RWPE2 (cell line): ENCODE data around the gene LEMD1.

Experiments
- ATAC-seq: fragments of 200-7000 bp; cut with Tn5 transposase; 3 replicates; pipeline ENCODE4 v1.9.1; 2021; ENCODE audit warnings: low read depth
- DNase-seq: peaks from one replicate; pipeline ENCODE4 v3.0.0-alpha.2; 2020; ENCODE audit warnings: low spot score
- H3K27ac ChIP-seq: fragments of 450-650 bp; 2 replicates; pipeline ENCODE4 v1.5.1; 2017; ENCODE audit warnings: mild to moderate bottlenecking; ENCODE audit not compliant: poor library complexity, severe bottlenecking
- H3K27me3 ChIP-seq: fragments of 250-450 bp; sonication (Bioruptor Pico); 2 replicates; pipeline ENCODE4 v1.5.1; 2021; ENCODE audit warnings: mild to moderate bottlenecking, moderate library complexity; ENCODE audit not compliant: insufficient read depth, poor library complexity, severe bottlenecking
- H3K36me3 ChIP-seq: fragments of 250-450 bp; sonication (Bioruptor Pico); 2 replicates; pipeline ENCODE4 v1.5.1; 2020; ENCODE audit warnings: low read depth, mild to moderate bottlenecking, moderate library complexity
- H3K4me1 ChIP-seq: fragments of 250-450 bp; sonication (Bioruptor Pico); 2 replicates; pipeline ENCODE4 v1.5.1; 2021; ENCODE audit warnings: mild to moderate bottlenecking, moderate library complexity; ENCODE audit not compliant: insufficient read depth, poor library complexity, severe bottlenecking
- H3K4me3 ChIP-seq: fragments of 250-450 bp; sonication (Bioruptor Pico); 2 replicates; pipeline ENCODE4 v1.5.1; 2021; ENCODE audit warnings: mild to moderate bottlenecking, moderate library complexity; ENCODE audit not compliant: severe bottlenecking
- H3K9me3 ChIP-seq: fragments of 250-450 bp; sonication (Bioruptor Pico); 2 replicates; pipeline ENCODE4 v1.5.1; 2021; ENCODE audit warnings: mild to moderate bottlenecking, moderate library complexity; ENCODE audit not compliant: severe bottlenecking
- TF ChIP-seq, protein P1 (sequence below): fragments of 450-650 bp; IDR thresholded peaks from one replicate; pipeline ENCODE4 v1.5.1; 2017; ENCODE audit warnings: mild to moderate bottlenecking, moderate library complexity; ENCODE audit not compliant: poor library complexity, severe bottlenecking

The LEMD1 gene

DNA sequence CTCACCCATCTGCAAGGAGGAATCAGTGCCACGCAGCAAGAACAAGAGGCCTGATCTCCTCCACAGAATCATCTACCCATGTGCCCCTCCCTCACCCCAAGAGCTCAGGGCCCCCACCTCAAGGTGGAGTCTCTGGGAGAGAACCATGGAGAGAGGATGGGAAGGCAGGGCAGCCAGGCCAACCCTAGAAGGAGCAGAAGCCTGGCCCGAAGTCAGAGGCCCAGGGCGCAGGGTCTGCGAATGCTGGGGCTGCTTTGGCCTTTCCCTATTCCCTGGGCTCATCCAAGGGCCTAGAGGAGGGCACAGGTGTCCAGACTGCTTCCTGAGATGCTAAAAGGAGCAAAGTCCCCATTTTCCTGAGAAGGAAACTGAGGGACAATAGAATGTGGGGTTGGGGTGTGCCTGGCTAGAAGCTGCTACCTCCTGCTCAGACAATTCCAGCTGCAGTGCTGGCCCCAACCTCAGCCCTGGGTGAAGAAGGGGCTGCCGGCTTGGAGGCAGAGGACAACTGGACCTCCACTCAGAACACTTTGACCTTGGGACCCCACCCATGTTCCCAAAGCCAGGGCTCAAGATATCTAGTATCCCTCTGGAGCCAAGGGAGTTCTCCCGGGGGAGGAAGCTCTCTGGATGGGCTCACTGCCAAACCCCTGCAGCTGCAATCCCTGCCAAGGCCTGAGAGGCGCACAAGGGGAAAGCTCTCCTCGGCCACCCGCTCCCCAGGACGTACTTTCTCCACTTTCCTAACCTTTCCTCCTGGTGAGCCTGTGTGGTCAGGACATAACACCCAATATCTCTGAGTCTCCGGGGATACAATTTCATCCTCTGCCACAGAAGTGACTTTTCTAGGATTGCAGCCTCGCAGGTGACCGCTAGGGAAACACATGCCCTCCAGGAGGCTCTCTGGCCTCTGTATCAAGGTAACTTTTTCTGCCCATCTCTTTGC is 16.6 kb upstream of the LEMD1 start:
- DNase-seq = peak; percentile 80
- peak; percentile 46 for ATAC-seq
- Histone ChIP-seq H3K36me3 (0 out of 2 replicates have a peak, but pooled peaks cover 5% of the 10 kb centered on the region), H3K4me1 (peaks cover 30% of the 10 kb centered on the region), H3K27ac (no peak overlapping the region), H3K9me3 (no peaks in the 10 kb centered on the region), H3K4me3 (no peak overlapping the region), H3K27me3 (no peaks in the 10 kb centered on the region)
- TF ChIP-seq, protein P1, sequence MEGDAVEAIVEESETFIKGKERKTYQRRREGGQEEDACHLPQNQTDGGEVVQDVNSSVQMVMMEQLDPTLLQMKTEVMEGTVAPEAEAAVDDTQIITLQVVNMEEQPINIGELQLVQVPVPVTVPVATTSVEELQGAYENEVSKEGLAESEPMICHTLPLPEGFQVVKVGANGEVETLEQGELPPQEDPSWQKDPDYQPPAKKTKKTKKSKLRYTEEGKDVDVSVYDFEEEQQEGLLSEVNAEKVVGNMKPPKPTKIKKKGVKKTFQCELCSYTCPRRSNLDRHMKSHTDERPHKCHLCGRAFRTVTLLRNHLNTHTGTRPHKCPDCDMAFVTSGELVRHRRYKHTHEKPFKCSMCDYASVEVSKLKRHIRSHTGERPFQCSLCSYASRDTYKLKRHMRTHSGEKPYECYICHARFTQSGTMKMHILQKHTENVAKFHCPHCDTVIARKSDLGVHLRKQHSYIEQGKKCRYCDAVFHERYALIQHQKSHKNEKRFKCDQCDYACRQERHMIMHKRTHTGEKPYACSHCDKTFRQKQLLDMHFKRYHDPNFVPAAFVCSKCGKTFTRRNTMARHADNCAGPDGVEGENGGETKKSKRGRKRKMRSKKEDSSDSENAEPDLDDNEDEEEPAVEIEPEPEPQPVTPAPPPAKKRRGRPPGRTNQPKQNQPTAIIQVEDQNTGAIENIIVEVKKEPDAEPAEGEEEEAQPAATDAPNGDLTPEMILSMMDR = peak; percentile 66

DNA sequence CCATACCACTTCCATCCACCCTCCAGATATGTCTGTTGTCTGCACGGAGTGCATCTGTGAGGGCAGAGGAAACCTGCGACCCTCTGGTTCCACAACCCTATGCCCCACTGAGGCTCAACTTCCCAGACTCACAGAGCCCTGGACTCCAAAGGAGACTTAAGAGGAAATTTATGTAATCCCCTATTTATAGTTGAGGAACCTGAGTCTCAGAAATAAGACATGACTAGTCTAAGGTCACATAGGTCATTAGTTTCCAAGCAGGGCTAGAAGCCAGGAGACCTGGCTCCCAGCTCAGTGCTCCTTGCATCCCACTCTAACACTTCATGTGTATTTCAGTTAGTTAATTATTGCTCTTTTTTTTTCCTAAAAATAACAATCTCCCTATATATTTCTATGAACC is 15.7 kb upstream of the LEMD1 start:
- Histone ChIP-seq H3K4me3 (no peak overlapping the region), H3K4me1 (peaks cover 28% of the 10 kb centered on the region), H3K27ac (no peak overlapping the region), H3K9me3 (no peaks in the 10 kb centered on the region), H3K27me3 (no peaks in the 10 kb centered on the region), H3K36me3 (0 out of 2 replicates have a peak, but pooled peaks cover 5% of the 10 kb centered on the region)
- ATAC-seq = no peak
- no peak for DNase-seq
- TF ChIP-seq, protein P1 = no peak

DNA sequence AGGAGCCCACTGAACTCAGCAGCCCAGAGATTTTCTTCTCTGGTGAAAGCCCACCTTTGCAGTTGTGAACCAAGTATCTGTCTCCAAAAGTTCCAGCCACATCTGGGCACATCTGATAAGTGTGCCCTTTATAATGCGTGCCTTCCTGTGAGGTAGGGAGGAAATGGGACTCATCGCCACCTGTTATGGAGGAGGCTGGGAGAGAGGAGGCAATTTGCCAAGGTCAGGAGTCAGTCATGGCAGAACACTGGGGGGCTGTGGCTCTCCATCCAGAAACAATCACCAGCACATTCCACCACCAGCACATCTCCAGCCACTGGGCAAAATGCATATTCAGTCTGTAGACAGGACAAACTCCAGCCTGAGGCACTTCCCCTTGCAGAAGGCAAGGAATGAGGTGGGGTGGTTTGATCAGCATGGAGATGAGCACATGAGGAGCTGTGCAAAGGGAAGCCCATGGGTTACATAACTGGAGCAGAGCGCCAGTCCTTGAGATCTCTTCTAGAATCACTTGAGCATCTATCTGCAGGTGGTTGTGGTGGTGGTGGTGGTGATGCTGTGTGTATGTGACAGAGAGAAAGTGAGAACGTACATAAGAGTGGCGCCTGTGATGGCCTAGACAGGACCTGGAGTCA is 15.0 kb upstream of the LEMD1 start:
- no peaks in the 10 kb centered on the region for H3K9me3 ChIP-seq
- peaks cover 21% of the 10 kb centered on the region for H3K4me1 ChIP-seq
- DNase-seq (peak; percentile 19), ATAC-seq (no peak)
- H3K36me3 ChIP-seq = 0 out of 2 replicates have a peak, but pooled peaks cover 5% of the 10 kb centered on the region
- no peak overlapping the region for H3K4me3 ChIP-seq
- no peaks in the 10 kb centered on the region for H3K27me3 ChIP-seq
- TF ChIP-seq, protein P1 = no peak
- H3K27ac ChIP-seq = no peak overlapping the region

DNA sequence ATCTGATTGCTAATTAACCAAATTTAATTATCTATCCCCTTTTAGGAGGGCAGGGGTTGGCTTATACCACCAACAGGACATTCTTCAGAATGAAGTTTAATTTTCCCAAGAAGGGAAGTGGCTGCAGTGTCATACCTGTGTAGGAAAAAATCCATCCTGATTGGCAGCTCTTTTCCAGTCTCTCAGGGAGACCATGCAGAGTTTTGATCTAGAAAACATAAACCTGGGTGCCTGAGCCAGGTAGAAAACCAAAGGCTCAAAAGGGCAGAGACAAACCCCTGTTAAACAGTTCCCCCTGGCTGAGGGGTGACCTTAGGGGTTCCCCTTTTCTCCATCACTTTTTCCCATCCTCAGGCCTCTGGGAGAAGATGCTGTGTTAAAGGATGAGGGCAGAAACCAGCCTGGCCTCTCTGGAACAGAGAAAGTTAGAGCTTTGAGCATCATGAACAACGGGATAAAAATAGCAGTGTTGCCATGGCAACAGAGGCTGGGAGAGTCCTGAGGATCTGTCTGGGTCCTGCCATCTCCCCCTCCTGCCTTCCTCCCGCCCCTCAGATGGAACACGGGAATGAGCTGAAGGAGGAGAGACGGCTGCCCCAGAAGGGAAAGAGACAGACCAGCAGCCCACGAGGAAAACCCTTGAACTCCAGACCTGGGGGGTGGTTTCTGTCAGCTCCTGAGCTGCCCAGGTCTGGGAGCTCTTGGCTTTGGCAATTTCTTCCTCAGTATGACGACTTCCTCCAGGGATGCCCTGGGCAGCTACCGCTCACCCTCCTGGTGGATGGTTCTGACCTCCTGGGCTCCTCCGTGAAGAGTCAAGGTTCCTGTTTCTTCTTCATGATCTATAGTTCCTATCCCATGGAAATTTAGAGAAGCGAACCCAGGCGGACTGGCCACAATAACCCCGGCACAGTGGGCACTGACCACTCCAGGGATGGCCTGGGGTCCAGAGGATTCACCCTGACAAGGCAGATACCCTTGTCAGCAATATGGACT is 14.0 kb upstream of the LEMD1 start:
- Histone ChIP-seq H3K27ac (no peak overlapping the region), H3K4me3 (no peak overlapping the region), H3K36me3 (0 out of 2 replicates have a peak, but pooled peaks cover 5% of the 10 kb centered on the region), H3K27me3 (no peaks in the 10 kb centered on the region), H3K4me1 (peaks cover 13% of the 10 kb centered on the region), H3K9me3 (no peaks in the 10 kb centered on the region)
- DNase-seq (peak; percentile 23), ATAC-seq (no peak)
- TF ChIP-seq, protein P1 = no peak
